NCI-H1417 (cell line): ENCODE data around the gene RNF112.
"Not testable (repeated sequence)": the region's sequence is repeated elsewhere in the genome, so short reads cannot be mapped to it uniquely, and the experiment has no call there.

Experiments used
- DNase-seq, 3 experiments: peaks; one replicate each; lab custom pipeline; 2025; lab: John Stamatoyannopoulos, UW

Gene RNF112

GRCh38 chr17:19448341-19449268 lies 37.6 kb downstream of the RNF112 start:
- DNase-seq, result no peak

DNA sequence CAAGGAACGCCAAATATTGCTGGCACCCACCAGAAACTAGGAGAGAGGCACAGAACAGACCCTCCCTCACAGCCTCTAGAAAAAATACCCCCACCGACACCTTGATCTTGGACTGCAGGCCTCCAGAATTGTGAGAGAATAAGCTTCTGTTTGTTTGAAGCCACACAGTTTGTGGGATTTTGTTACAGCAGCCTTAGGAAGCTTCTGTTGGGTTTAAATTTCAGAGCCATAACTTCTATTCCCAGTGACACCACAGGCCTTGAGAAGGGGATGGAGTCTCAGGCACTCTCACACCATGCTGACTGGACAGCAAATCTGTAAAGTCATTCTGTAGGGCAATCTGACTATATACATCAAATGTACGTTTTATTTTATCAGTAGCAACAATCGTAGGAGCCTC lies 38.6 kb downstream of the RNF112 start:
- DNase-seq, result no peak

GRCh38 chr17:19453296-19453695 lies 42.3 kb downstream of the RNF112 start:
- no peak for DNase-seq

DNA sequence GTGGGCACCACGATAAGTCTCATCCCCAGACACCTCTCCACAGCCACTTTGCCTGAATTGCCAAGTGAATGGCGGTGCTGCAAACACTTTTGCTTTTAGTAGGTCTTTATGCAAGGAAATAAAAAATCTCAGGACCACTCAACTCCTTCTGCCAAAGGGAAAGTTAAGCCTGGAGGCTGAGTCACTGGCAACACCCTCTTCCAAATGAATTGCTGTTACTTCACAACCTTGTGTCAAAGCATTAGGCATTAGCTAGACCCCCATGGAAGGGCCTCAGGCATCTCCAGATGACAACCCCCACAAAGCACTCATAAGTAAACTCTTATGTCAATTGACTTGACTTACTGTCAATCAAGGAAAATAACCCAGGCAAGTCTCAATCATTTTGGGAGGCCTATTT lies 43.0 kb downstream of the RNF112 start:
- no peak for DNase-seq

- no peak for DNase-seq
Observed at GRCh38 chr17:19456016-19456927, 45.2 kb downstream of the RNF112 start.

DNA sequence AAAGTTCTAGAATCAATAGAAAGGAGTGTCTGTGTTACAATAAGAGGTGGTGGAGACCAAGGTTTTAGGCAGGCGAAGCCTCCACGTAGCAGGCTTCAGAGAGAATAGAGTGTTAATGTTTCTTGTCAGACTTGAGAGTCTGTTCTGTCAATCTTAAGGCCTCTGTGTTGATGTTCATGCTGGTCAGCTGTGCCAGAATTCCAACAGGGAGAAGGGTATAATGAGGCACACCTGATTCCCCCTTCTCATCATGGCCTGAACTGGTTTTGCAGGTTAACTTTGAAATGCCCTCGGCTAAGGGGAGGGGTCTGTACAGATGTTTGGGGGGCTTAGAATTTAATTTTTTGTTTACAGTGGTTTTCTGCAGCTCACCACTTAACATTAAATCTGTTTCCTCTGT lies 46.0 kb downstream of the RNF112 start:
- no peak for DNase-seq

GRCh38 chr17:19457830-19458271 lies 46.8 kb downstream of the RNF112 start:
- no peak for DNase-seq

DNA sequence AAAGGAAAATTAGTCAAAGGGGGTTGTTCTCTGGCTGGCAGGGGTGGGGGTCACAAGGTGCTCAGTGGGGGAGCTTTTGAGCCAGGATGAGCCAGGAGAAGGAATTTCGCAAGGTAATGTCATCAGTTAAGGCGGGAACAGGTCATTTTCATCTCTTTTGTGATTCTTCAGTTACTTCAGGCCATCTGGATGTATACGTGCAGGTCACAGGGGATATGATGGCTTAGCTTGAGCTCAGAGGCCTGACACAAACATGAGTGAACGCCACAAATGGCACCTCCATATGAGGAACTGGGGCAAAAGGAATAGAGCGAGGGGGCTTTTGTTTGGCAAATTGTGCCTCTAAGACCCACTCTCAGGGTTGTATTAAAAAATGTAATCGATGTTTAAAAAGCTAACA lies 47.4 kb downstream of the RNF112 start:
- not testable (repeated sequence) for DNase-seq

GRCh38 chr17:19459018-19459655 lies 48.1 kb downstream of the RNF112 start:
- not testable (repeated sequence) for DNase-seq

- DNase-seq, result no peak
Observed at GRCh38 chr17:19460700-19461099, 49.7 kb downstream of the RNF112 start.

GRCh38 chr17:19461116-19461515 lies 50.1 kb downstream of the RNF112 start:
- peak in 2 of 3 experiments; percentile 27 to 39 for DNase-seq

GRCh38 chr17:19461681-19462080 lies 50.6 kb downstream of the RNF112 start:
- DNase-seq, result no peak

DNA sequence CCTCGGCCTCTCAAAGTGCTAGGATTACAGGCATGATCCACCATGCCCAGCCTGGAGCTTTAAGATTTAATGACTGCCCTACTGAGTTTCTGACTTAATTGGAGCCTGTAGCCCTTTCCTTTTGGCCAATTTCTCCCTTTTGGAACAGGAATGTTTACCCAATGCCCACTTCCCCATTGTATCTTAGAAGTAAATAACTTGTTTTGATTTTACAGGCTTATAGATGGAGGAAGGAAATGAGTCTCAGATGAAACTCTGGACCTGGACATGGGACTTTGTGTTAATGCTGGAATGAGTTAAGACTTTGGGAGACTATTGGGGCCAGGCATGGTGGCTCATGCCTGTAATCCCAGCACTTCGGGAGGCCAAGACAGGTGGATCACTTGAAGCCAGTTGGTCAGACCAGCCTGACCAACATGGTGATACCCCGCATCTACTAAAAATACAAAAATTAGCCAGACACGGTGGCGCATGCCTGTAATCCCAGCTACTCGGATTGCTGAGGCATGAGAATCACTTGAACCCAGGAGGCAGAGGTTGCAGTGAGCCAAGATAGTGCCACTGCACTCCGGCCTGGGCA lies 51.5 kb downstream of the RNF112 start:
- DNase-seq, result not testable (repeated sequence)

- no peak for DNase-seq
Observed at GRCh38 chr17:19464031-19465026, 53.3 kb downstream of the RNF112 start.
